DOHH2 (cell line): ENCODE measurements around the gene LAMA4.

Experiments
- H3F3A ChIP-seq: fragments of 200-600 bp; sonication (generic), shearing (Covaris generic); 2 replicates; pipeline ENCODE4 v1.6.0; 2016; ENCODE audit warnings: antibody characterized with exemption, mild to moderate bottlenecking; ENCODE audit not compliant: control insufficient read depth, insufficient read depth
- H3K27ac ChIP-seq: fragments of 200-600 bp; sonication (generic); 2 replicates; pipeline ENCODE4 v1.5.1; 2014; ENCODE audit warnings: low read depth, mild to moderate bottlenecking, low read length, moderate library complexity
- H3K27me3 ChIP-seq: fragments of 200-600 bp; sonication (generic); 2 replicates; pipeline ENCODE4 v1.6.1; 2014; ENCODE audit warnings: mild to moderate bottlenecking, low read length, mixed read lengths; ENCODE audit not compliant: control insufficient read depth
- H3K36me3 ChIP-seq: fragments of 200-600 bp; sonication (generic); 2 replicates; pipeline ENCODE4 v1.6.1; 2014; ENCODE audit warnings: mild to moderate bottlenecking, low read length, moderate library complexity, mixed read lengths; ENCODE audit not compliant: control insufficient read depth
- H3K4me1 ChIP-seq: fragments of 200-600 bp; sonication (generic); 2 replicates; pipeline ENCODE4 v1.6.1; 2014; ENCODE audit warnings: mild to moderate bottlenecking, low read length, mixed read lengths; ENCODE audit not compliant: control insufficient read depth
- H3K4me2 ChIP-seq: fragments of 200-600 bp; sonication (generic); 2 replicates; pipeline ENCODE4 v1.6.0; 2014; ENCODE audit warnings: mild to moderate bottlenecking, low read length, moderate library complexity
- H3K4me3 ChIP-seq: fragments of 200-600 bp; sonication (generic); 2 replicates; pipeline ENCODE4 v1.5.1; 2014; ENCODE audit warnings: mild to moderate bottlenecking, low read length, mixed read lengths
- H3K79me2 ChIP-seq: fragments of 200-600 bp; sonication (generic); 2 replicates; pipeline ENCODE4 v1.6.1; 2014; ENCODE audit warnings: mild to moderate bottlenecking, low read length, mixed read lengths; ENCODE audit not compliant: control insufficient read depth
- H3K9me2 ChIP-seq: fragments of 200-600 bp; sonication (generic); replicated peaks from 2 replicates; pipeline ENCODE4 v1.6.1; 2014; ENCODE audit warnings: mild to moderate bottlenecking, low read length, mixed read lengths; ENCODE audit not compliant: control insufficient read depth
- H3K9me3 ChIP-seq: fragments of 200-600 bp; sonication (generic); 2 replicates; pipeline ENCODE4 v1.6.1; 2014; ENCODE audit warnings: antibody characterized with exemption, low read length, mixed read lengths; ENCODE audit not compliant: control insufficient read depth, insufficient read depth
- H4K20me1 ChIP-seq: fragments of 200-600 bp; sonication (generic); 2 replicates; pipeline ENCODE4 v1.6.0; 2014; ENCODE audit warnings: low read depth, mild to moderate bottlenecking, antibody characterized with exemption, low read length, moderate library complexity; ENCODE audit not compliant: control insufficient read depth, insufficient read depth
- CTCF ChIP-seq: fragments of 200-600 bp; sonication (generic); IDR thresholded peaks from one replicate; pipeline ENCODE4 v1.5.1; 2014; ENCODE audit warnings: antibody characterized with exemption, mild to moderate bottlenecking, low read depth, low read length; ENCODE audit not compliant: poor library complexity, severe bottlenecking
- EZH2phosphoT487 ChIP-seq: fragments of 200-600 bp; sonication (generic); IDR thresholded peaks from 2 replicates; pipeline ENCODE4 v1.6.1; 2017; ENCODE audit warnings: borderline replicate concordance, mild to moderate bottlenecking, antibody characterized with exemption, low read length, moderate library complexity, mixed read lengths

LAMA4 gene

GRCh38 chr6:112191509-112192020, 62.8 kb downstream of the LAMA4 start:
- Histone ChIP-seq H3K79me2 (no peaks in the 10 kb centered on the region), H3K27ac (no peak overlapping the region), H3K4me3 (no peak overlapping the region), H3F3A (no peaks in the 10 kb centered on the region), H3K9me3 (no peaks in the 10 kb centered on the region), H3K36me3 (no peaks in the 10 kb centered on the region), H3K4me1 (no peaks in the 10 kb centered on the region), H3K27me3 (no peaks in the 10 kb centered on the region), H3K9me2 (no peaks in the 10 kb centered on the region), H4K20me1 (no peaks in the 10 kb centered on the region), H3K4me2 (no peak overlapping the region)
- no peak for TF ChIP-seq EZH2phosphoT487
- no peak for TF ChIP-seq CTCF

GRCh38 chr6:112190164-112190563, 64.2 kb downstream of the LAMA4 start:
- no peak overlapping the region for H3K4me3 ChIP-seq
- no peaks in the 10 kb centered on the region for H4K20me1 ChIP-seq
- H3K4me2 ChIP-seq: no peak overlapping the region
- H3K9me2 ChIP-seq: no peaks in the 10 kb centered on the region
- no peaks in the 10 kb centered on the region for H3K4me1 ChIP-seq
- H3K36me3 ChIP-seq: no peaks in the 10 kb centered on the region
- no peak overlapping the region for H3K27ac ChIP-seq
- H3K9me3 ChIP-seq: no peaks in the 10 kb centered on the region
- TF ChIP-seq EZH2phosphoT487: no peak
- TF ChIP-seq CTCF: no peak
- no peaks in the 10 kb centered on the region for H3K79me2 ChIP-seq
- H3K27me3 ChIP-seq: no peaks in the 10 kb centered on the region
- H3F3A ChIP-seq: no peaks in the 10 kb centered on the region

GRCh38 chr6:112189494-112189893, 64.9 kb downstream of the LAMA4 start:
- Histone ChIP-seq H3K4me1 (no peaks in the 10 kb centered on the region), H3K9me3 (no peaks in the 10 kb centered on the region), H3K27ac (no peak overlapping the region), H3K4me3 (no peak overlapping the region), H3K79me2 (no peaks in the 10 kb centered on the region), H3K36me3 (no peaks in the 10 kb centered on the region), H3F3A (no peaks in the 10 kb centered on the region), H4K20me1 (no peaks in the 10 kb centered on the region), H3K9me2 (no peaks in the 10 kb centered on the region), H3K4me2 (no peak overlapping the region), H3K27me3 (no peaks in the 10 kb centered on the region)
- no peak for TF ChIP-seq CTCF
- TF ChIP-seq EZH2phosphoT487: no peak

- H3K9me2 ChIP-seq: no peaks in the 10 kb centered on the region
- no peak overlapping the region for H3K27ac ChIP-seq
- H3K36me3 ChIP-seq: no peaks in the 10 kb centered on the region
- H4K20me1 ChIP-seq: no peaks in the 10 kb centered on the region
- no peaks in the 10 kb centered on the region for H3K27me3 ChIP-seq
- H3F3A ChIP-seq: no peaks in the 10 kb centered on the region
- no peaks in the 10 kb centered on the region for H3K79me2 ChIP-seq
- no peaks in the 10 kb centered on the region for H3K9me3 ChIP-seq
- no peaks in the 10 kb centered on the region for H3K4me1 ChIP-seq
- no peak overlapping the region for H3K4me3 ChIP-seq
- no peak overlapping the region for H3K4me2 ChIP-seq
- TF ChIP-seq EZH2phosphoT487 (no peak), CTCF (no peak)
Measured at GRCh38 chr6:112188906-112189305, 65.5 kb downstream of the LAMA4 start.
